Measurements from ENCODE around the gene LIMK1.

DNA sequence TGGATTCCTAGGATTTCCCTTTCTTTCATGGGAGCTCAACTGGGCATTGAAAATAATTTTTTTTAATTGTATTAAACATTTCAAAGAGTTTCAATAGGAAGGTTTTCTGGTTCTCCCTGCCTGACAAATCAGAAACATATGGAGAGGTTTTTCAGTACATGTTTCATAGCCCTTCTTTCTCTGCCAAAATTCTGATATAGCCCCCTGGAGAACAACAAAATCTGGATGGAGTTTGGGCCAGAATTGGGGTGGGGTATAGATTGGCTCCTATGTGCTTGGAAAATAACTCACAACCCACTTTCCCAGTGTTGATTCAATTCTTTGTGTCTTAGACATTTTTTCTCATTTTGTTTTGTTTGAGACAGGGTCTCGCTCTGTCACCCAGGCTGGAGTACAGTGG lies 66.0 kb downstream of the LIMK1 start:
- TF ChIP-seq, protein P1, sequence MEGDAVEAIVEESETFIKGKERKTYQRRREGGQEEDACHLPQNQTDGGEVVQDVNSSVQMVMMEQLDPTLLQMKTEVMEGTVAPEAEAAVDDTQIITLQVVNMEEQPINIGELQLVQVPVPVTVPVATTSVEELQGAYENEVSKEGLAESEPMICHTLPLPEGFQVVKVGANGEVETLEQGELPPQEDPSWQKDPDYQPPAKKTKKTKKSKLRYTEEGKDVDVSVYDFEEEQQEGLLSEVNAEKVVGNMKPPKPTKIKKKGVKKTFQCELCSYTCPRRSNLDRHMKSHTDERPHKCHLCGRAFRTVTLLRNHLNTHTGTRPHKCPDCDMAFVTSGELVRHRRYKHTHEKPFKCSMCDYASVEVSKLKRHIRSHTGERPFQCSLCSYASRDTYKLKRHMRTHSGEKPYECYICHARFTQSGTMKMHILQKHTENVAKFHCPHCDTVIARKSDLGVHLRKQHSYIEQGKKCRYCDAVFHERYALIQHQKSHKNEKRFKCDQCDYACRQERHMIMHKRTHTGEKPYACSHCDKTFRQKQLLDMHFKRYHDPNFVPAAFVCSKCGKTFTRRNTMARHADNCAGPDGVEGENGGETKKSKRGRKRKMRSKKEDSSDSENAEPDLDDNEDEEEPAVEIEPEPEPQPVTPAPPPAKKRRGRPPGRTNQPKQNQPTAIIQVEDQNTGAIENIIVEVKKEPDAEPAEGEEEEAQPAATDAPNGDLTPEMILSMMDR (IDR thresholded peaks at IDR 0.05): no peak
- no peak for TF ChIP-seq POLR2A (IDR thresholded peaks at IDR 0.05)

Data from testis (tissue), 2 donors.